ENCODE data around the gene RPL36A. TPM values are rescaled to one million over a fixed set of nuclear protein-coding genes. Genes with fewer than 3 reads are reported as not detected.

RPL36A gene
- polyA plus RNA-seq, 4 donors = 1,312 to 3,526 (median 2,470) TPM

DNA sequence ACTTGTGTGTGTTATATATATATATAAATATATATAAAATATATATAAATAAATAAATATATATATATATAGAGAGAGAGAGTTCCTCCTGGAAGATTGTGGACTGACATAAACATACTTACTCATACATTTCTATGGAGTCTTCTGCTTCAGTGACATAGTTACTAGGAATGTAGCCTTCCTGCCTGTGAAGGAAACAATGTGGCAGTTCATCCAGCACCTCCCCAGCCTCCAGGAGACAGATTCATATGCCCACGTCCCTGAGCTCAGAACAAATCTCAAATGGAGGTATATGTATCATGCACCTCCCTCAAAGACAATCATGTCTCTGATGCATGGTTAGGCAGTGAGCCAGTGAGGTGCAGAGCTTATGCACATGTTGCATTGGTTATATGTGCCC, 30.8 kb upstream of the RPL36A start:
- 41 to 81% (median 67%) methylated on average over 1 of the region's 1 CpG for WGBS, 3 donors
- no peak overlapping the region for H3K4me3 ChIP-seq (ENCODE audit: low read depth in 1 of 3, low read length in 3 of 3)
- DNase-seq (no peak), FAIRE-seq (no peak)
- no peaks in the 10 kb centered on the region for H3K9me3 ChIP-seq (ENCODE audit: control insufficient read depth in 2 of 2, insufficient read depth in 1 of 2, low read depth in 1 of 2, low read length in 1 of 2)
- H3K4me1 ChIP-seq (ENCODE audit: control insufficient read depth in 3 of 3, insufficient read depth in 2 of 3, low read depth in 1 of 3, low read length in 2 of 3) = no peaks in the 10 kb centered on the region
- no peaks in the 10 kb centered on the region for H3K36me3 ChIP-seq (ENCODE audit: control insufficient read depth in 3 of 3, insufficient read depth in 2 of 3, low read depth in 1 of 3, low read length in 3 of 3)
- no peaks in the 10 kb centered on the region for H3K27me3 ChIP-seq (ENCODE audit: control insufficient read depth in 3 of 3, insufficient read depth in 3 of 3, low read length in 3 of 3)
- no peak overlapping the region for H3K27ac ChIP-seq (ENCODE audit: low read depth in 1 of 3, low read length in 2 of 3)

DNA sequence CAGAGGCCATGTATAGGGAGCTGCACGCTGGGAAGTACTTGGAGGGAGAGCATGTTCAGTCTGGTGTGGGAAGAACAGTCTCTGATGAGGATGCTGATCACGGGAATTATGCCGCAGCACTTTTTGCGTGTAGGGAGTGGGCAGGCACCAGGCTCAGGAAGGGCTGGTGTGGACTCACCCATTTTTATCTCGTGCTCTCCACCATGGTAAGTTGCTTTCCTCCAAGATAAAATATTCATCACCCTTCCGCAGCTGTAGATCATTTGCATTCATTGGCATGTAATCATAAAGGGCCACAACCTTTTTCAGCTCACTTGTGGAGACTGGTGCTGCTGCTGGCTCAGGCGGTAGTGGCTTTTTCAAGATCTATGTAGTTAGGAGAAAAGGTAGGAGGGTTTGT, 30.4 kb upstream of the RPL36A start:
- 68 to 83% (median 71%) methylated on average over 7 of the region's 7 CpGs for WGBS, 3 donors
- no peak overlapping the region for H3K4me3 ChIP-seq (ENCODE audit: low read depth in 1 of 3, low read length in 3 of 3)
- H3K27me3 ChIP-seq (ENCODE audit: control insufficient read depth in 3 of 3, insufficient read depth in 3 of 3, low read length in 3 of 3) = no peaks in the 10 kb centered on the region
- H3K27ac ChIP-seq (ENCODE audit: low read depth in 1 of 3, low read length in 2 of 3) = no peak overlapping the region
- no peaks in the 10 kb centered on the region for H3K4me1 ChIP-seq (ENCODE audit: control insufficient read depth in 3 of 3, insufficient read depth in 2 of 3, low read depth in 1 of 3, low read length in 2 of 3)
- no peaks in the 10 kb centered on the region for H3K9me3 ChIP-seq (ENCODE audit: control insufficient read depth in 2 of 2, insufficient read depth in 1 of 2, low read depth in 1 of 2, low read length in 1 of 2)
- FAIRE-seq (no peak), DNase-seq (no peak)
- no peaks in the 10 kb centered on the region for H3K36me3 ChIP-seq (ENCODE audit: control insufficient read depth in 3 of 3, insufficient read depth in 2 of 3, low read depth in 1 of 3, low read length in 3 of 3)

DNA sequence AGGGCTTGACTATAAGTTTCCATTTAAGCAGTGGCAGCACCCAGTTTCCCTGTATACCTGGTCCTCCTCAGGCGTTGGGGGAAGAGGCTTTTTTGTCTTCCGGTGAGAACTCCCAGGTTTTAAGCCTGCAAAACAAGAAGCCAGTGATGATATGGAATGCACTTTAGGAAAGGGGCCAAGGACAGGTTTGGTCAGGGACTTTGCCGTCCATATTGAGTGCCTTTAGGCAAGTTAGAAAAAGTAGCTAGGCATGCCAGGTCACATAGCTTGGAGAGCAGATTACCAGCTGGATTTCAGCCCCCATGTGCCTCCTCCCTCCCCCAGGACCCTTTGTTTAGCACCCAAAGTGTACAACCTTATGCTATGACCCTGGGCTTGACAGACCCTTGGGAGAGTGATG, 28.7 kb upstream of the RPL36A start:
- H3K4me3 ChIP-seq (ENCODE audit: low read depth in 1 of 3, low read length in 3 of 3) = no peak overlapping the region
- no peaks in the 10 kb centered on the region for H3K36me3 ChIP-seq (ENCODE audit: control insufficient read depth in 3 of 3, insufficient read depth in 2 of 3, low read depth in 1 of 3, low read length in 3 of 3)
- H3K9me3 ChIP-seq (ENCODE audit: control insufficient read depth in 2 of 2, insufficient read depth in 1 of 2, low read depth in 1 of 2, low read length in 1 of 2) = no peaks in the 10 kb centered on the region
- WGBS, 3 donors = 67 to 93% (median 82%) methylated on average over 3 of the region's 3 CpGs
- H3K27me3 ChIP-seq (ENCODE audit: control insufficient read depth in 3 of 3, insufficient read depth in 3 of 3, low read length in 3 of 3) = no peaks in the 10 kb centered on the region
- H3K27ac ChIP-seq (ENCODE audit: low read depth in 1 of 3, low read length in 2 of 3) = no peak overlapping the region
- no peaks in the 10 kb centered on the region for H3K4me1 ChIP-seq (ENCODE audit: control insufficient read depth in 3 of 3, insufficient read depth in 2 of 3, low read depth in 1 of 3, low read length in 2 of 3)
- no peak for DNase-seq
- no peak for FAIRE-seq

DNA sequence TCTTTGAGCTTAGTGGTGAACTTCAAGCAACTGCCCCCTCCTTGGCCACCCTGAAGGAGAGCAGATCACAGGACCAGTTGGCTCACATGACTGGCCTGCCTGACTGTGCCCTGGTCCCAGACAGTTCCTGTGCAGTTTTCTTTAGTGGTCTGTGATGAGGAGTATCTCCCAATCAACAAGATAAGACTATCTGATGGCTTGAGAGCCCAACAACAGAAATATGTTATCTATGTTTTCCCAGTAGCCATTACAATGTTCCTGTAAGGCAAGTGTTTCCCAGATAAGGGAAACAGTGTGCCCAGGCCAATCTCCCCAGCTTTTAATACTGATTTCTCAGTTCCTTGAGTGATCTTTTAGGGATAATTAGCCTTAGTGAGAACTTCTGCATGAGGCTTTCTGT, 28.1 kb upstream of the RPL36A start:
- no peak for FAIRE-seq
- Histone ChIP-seq H3K36me3 (ENCODE audit: control insufficient read depth in 3 of 3, insufficient read depth in 2 of 3, low read depth in 1 of 3, low read length in 3 of 3) (no peaks in the 10 kb centered on the region), H3K4me1 (ENCODE audit: control insufficient read depth in 3 of 3, insufficient read depth in 2 of 3, low read depth in 1 of 3, low read length in 2 of 3) (no peaks in the 10 kb centered on the region), H3K27ac (ENCODE audit: low read depth in 1 of 3, low read length in 2 of 3) (no peak overlapping the region), H3K9me3 (ENCODE audit: control insufficient read depth in 2 of 2, insufficient read depth in 1 of 2, low read depth in 1 of 2, low read length in 1 of 2) (no peaks in the 10 kb centered on the region), H3K4me3 (ENCODE audit: low read depth in 1 of 3, low read length in 3 of 3) (no peak overlapping the region), H3K27me3 (ENCODE audit: control insufficient read depth in 3 of 3, insufficient read depth in 3 of 3, low read length in 3 of 3) (no peaks in the 10 kb centered on the region)
- DNase-seq = no peak

DNA sequence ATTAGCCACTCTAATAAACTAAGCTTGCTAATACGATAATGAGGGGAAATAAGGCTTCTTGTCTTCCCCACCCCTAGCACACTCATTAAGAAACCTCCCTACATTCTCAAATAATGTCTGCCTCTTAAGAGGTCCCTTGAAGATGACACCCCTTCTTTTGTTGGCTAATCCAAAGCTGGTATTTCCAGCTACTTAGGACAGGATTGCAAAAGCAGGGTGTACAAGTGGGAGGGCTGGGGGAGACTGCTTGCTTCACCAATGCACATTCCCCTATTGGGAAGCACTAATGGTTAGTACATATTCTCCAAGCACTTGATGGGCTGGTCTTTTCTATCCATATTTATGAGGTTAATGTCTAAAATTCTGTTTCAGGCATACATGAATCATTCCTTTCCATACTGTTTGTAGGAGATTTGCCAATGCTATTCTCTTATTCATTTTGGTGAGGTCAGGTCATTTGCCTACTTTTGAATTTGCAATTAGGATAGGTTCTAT, 25.5 kb upstream of the RPL36A start:
- WGBS, 3 donors = 89 to 100% (median 92%) methylated on average over 1 of the region's 1 CpG
- no peak for FAIRE-seq

DNA sequence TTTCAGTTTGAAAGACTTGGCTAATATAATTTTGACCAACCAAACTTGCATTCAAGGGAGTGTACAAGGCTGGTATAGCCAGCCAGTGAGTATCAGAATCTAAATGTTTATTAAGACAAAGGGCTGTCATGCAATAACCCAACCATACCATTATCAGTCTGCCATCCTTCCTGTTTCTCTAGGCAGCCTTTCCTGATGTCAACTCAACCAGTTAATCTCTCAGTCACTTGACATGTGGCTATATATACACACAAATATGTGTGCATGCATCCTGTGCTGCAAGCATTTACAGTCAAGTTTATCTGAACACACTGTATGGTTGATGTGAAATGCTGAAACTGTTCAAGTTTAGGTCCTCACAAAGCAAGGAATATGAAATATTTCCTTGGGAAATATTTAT, 22.0 kb upstream of the RPL36A start:
- H3K27me3 ChIP-seq (ENCODE audit: control insufficient read depth in 3 of 3, insufficient read depth in 3 of 3, low read length in 3 of 3) = no peaks in the 10 kb centered on the region
- H3K27ac ChIP-seq (ENCODE audit: low read depth in 1 of 3, low read length in 2 of 3) = no peak overlapping the region
- H3K4me1 ChIP-seq (ENCODE audit: control insufficient read depth in 3 of 3, insufficient read depth in 2 of 3, low read depth in 1 of 3, low read length in 2 of 3) = no peaks in the 10 kb centered on the region
- H3K9me3 ChIP-seq (ENCODE audit: control insufficient read depth in 2 of 2, insufficient read depth in 1 of 2, low read depth in 1 of 2, low read length in 1 of 2) = no peaks in the 10 kb centered on the region
- no peak for DNase-seq
- H3K4me3 ChIP-seq (ENCODE audit: low read depth in 1 of 3, low read length in 3 of 3) = no peak overlapping the region
- no peaks in the 10 kb centered on the region for H3K36me3 ChIP-seq (ENCODE audit: control insufficient read depth in 3 of 3, insufficient read depth in 2 of 3, low read depth in 1 of 3, low read length in 3 of 3)
- FAIRE-seq = no peak

More for the DNA sequence above, 25.5 kb upstream of the RPL36A start:
- DNase-seq = no peak
- no peaks in the 10 kb centered on the region for H3K4me1 ChIP-seq (ENCODE audit: control insufficient read depth in 3 of 3, insufficient read depth in 2 of 3, low read depth in 1 of 3, low read length in 2 of 3)
- no peak overlapping the region for H3K4me3 ChIP-seq (ENCODE audit: low read depth in 1 of 3, low read length in 3 of 3)
- H3K9me3 ChIP-seq (ENCODE audit: control insufficient read depth in 2 of 2, insufficient read depth in 1 of 2, low read depth in 1 of 2, low read length in 1 of 2) = no peaks in the 10 kb centered on the region
- no peak overlapping the region for H3K27ac ChIP-seq (ENCODE audit: low read depth in 1 of 3, low read length in 2 of 3)
- H3K27me3 ChIP-seq (ENCODE audit: control insufficient read depth in 3 of 3, insufficient read depth in 3 of 3, low read length in 3 of 3) = no peaks in the 10 kb centered on the region
- H3K36me3 ChIP-seq (ENCODE audit: control insufficient read depth in 3 of 3, insufficient read depth in 2 of 3, low read depth in 1 of 3, low read length in 3 of 3) = no peaks in the 10 kb centered on the region

DNA sequence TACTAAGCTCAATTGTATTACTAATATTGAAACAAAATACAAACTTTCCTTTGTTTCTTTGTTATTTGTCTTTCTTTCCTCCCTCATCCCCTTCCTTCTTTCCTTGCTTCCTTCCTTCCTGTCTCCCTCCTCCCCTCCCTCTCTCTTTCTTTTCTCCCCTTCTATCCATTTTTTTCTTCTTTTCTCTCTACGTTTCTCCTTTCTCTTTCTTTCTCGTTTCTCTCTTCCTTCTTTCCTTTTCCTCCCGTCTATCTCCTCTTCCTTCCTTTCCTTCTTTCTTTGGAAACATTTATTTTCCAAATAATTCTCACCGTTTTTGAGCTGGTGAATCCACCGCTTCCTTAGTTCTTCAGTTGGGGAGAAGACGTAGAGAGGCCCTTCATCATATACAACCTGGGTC, 21.1 kb upstream of the RPL36A start:
- WGBS, 3 donors = 67 to 78% (median 76%) methylated on average over 6 of the region's 6 CpGs

DNA sequence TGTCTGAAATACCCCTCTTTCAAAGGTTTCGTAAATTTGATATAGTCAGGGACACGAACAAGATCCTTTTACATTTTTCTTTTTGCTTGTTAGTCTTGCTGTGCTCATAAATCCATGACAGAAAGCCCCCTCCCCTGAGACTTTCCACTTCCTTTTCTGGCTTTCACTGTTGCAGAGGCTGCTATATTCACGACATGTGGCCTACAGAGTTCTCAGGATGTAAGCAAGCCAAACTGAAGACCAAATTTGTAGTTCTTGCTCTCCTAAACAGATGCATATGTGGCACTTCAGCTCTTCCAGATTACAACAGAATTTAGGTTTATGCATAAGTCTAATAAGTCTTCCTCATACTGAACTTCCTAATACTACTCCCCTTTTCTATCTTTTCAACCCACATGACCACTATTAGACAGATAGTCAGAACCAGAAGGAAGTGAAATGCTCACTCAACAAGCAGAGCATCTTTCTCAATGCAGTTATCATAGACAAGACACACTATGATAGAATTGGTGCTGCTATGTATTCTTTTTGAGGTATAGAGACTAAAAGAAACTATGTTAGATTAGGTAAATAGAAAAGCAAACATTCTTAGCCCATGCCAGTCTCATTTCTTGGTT, 19.8 kb upstream of the RPL36A start:
- Histone ChIP-seq H3K9me3 (ENCODE audit: control insufficient read depth in 2 of 2, insufficient read depth in 1 of 2, low read depth in 1 of 2, low read length in 1 of 2) (no peaks in the 10 kb centered on the region), H3K27ac (ENCODE audit: low read depth in 1 of 3, low read length in 2 of 3) (no peak overlapping the region), H3K27me3 (ENCODE audit: control insufficient read depth in 3 of 3, insufficient read depth in 3 of 3, low read length in 3 of 3) (no peaks in the 10 kb centered on the region), H3K4me3 (ENCODE audit: low read depth in 1 of 3, low read length in 3 of 3) (no peak overlapping the region), H3K4me1 (ENCODE audit: control insufficient read depth in 3 of 3, insufficient read depth in 2 of 3, low read depth in 1 of 3, low read length in 2 of 3) (no peaks in the 10 kb centered on the region), H3K36me3 (ENCODE audit: control insufficient read depth in 3 of 3, insufficient read depth in 2 of 3, low read depth in 1 of 3, low read length in 3 of 3) (no peaks in the 10 kb centered on the region)
- DNase-seq = no peak
- 54 to 70% (median 54%) methylated on average over 3 of the region's 3 CpGs for WGBS, 3 donors
- FAIRE-seq = no peak

More for the DNA sequence above, 21.1 kb upstream of the RPL36A start:
- no peaks in the 10 kb centered on the region for H3K27me3 ChIP-seq (ENCODE audit: control insufficient read depth in 3 of 3, insufficient read depth in 3 of 3, low read length in 3 of 3)
- FAIRE-seq = no peak
- no peaks in the 10 kb centered on the region for H3K36me3 ChIP-seq (ENCODE audit: control insufficient read depth in 3 of 3, insufficient read depth in 2 of 3, low read depth in 1 of 3, low read length in 3 of 3)
- no peaks in the 10 kb centered on the region for H3K4me1 ChIP-seq (ENCODE audit: control insufficient read depth in 3 of 3, insufficient read depth in 2 of 3, low read depth in 1 of 3, low read length in 2 of 3)
- DNase-seq = no peak
- no peaks in the 10 kb centered on the region for H3K9me3 ChIP-seq (ENCODE audit: control insufficient read depth in 2 of 2, insufficient read depth in 1 of 2, low read depth in 1 of 2, low read length in 1 of 2)
- no peak overlapping the region for H3K27ac ChIP-seq (ENCODE audit: low read depth in 1 of 3, low read length in 2 of 3)
- H3K4me3 ChIP-seq (ENCODE audit: low read depth in 1 of 3, low read length in 3 of 3) = no peak overlapping the region

DNA sequence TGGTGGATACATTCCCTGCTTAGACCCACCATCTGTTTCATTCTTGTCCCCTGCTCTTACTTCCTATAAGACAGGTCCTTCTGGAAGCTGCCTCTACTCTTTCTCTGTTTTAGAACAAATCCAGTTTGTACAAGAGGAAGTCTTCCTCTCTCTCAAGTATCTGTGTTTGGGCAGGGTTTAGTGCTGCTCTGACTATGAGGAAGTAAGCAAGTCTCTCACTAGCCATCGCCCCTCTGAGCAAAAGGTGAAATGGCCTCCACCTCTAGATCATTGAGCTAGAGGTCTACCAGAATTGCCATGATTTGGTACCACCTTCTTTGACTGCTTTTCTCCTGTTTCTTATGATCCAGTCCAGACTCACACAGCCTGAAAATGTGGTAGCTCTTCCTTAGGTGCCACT, 13.3 kb upstream of the RPL36A start:
- WGBS, 3 donors = 54 to 94% (median 64%) methylated on average over 1 of the region's 1 CpG
- FAIRE-seq = no peak
- Histone ChIP-seq H3K27ac (ENCODE audit: low read depth in 1 of 3, low read length in 2 of 3) (no peak overlapping the region), H3K36me3 (ENCODE audit: control insufficient read depth in 3 of 3, insufficient read depth in 2 of 3, low read depth in 1 of 3, low read length in 3 of 3) (no peaks in the 10 kb centered on the region), H3K4me1 (ENCODE audit: control insufficient read depth in 3 of 3, insufficient read depth in 2 of 3, low read depth in 1 of 3, low read length in 2 of 3) (no peaks in the 10 kb centered on the region), H3K27me3 (ENCODE audit: control insufficient read depth in 3 of 3, insufficient read depth in 3 of 3, low read length in 3 of 3) (no peaks in the 10 kb centered on the region), H3K4me3 (ENCODE audit: low read depth in 1 of 3, low read length in 3 of 3) (no peak overlapping the region), H3K9me3 (ENCODE audit: control insufficient read depth in 2 of 2, insufficient read depth in 1 of 2, low read depth in 1 of 2, low read length in 1 of 2) (no peaks in the 10 kb centered on the region)
- no peak for DNase-seq

All from small intestine (tissue), 7 donors.